Stimulated activated CD4-positive, alpha-beta T cell treated with anti-CD3 and anti-CD28 coated beads, TNF-alpha, amount 100 ng/mL, for 4 hours (primary cell): ENCODE measurements around the gene ECE1.
"Not testable (repeated sequence)": the region's sequence is repeated elsewhere in the genome, so short reads cannot be mapped to it uniquely, and the experiment has no call there.

Experiments
- DNase-seq, 3 experiments: peaks; one replicate each; pipeline ENCODE4 v3.0.0-alpha.2; 2020; ENCODE audit warnings: low read depth in 3 of 3

ECE1 gene

GRCh38 chr1:21229246-21230000, 60.8 kb downstream of the ECE1 start:
- DNase-seq = no peak

DNA sequence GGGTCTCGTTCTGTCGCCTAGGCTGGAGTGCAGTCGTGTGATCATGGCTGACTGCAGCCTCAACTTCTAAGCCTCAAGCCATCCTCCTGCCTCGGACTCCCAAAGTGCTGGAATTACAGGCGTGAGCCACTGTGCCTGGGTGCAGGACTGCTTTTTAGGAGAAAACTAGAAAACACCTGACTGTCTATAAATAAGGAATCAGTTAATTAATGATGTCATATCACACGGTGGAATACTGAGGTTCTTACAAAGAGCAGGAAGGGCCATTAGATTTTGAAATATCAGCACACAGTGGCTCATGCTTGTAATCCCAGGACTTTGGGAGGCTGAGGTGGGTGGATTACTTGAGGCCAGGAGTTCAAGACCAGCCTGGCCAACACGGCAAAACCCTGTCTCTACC, 62.0 kb downstream of the ECE1 start:
- DNase-seq = not testable (repeated sequence)

DNA sequence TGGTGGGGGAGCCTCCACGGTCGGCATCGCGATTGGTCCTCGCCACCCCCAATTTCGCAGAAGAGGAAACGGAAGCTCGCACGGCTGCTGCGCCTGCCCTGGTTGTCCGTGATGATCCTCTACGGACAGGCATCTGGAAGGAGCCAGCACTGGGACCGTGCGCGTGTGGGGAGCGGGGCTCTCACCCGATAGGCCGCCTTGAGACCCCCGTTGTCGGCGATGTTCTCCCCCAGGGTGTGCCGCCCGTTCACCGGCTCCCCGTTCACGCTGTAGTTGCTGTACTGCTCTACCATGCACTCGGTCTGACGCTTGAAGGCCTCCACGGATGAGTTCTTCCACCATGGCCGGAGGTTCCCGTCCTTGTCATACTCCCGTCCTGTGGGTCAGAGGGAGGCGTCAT, 65.2 kb downstream of the ECE1 start:
- DNase-seq = no peak

DNA sequence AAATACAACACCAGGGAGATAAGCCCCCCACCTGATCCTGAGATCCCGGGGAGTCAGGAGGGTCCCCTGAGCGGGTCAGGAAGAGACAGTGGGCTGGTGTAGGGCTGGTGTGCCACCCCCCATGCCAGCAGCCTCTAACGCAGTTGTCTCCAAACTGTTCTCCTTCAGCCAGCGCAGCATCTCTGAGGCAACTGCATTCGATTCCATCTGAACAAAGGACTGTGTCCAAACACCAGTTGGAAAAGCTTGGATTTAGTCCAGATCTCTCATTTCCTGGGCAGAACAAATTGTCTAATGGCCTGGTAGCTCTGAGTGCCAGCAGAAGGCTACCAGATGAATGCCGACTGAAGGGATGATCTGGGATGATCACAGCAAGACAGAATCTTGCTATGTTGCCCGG, 69.4 kb downstream of the ECE1 start:
- no peak for DNase-seq

DNA sequence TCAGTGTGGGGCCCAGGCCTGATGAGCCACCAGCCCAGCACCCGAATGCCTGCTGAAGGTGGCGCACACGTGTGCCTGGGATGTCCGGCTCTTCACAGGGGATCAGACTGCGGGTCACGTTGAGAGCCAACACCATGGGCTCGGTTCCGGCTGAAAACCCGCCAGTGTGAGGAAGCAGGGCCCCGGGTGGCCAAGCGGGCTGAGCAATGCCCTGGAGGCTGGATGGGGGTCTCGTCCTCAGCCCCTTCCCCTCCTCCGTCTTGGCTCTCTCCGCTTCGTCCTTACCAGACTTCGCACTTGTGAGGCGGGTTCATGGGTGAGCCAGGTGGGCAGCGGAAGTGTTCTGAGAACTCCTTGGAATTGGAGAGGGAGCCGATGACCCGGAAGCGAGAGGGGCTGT, 70.6 kb downstream of the ECE1 start:
- no peak for DNase-seq

GRCh38 chr1:21217812-21218596, 72.3 kb downstream of the ECE1 start:
- DNase-seq = no peak

GRCh38 chr1:21216835-21217811, 73.1 kb downstream of the ECE1 start:
- peak; percentile 35 to 48 (median 42) for DNase-seq

- DNase-seq = no peak
These were observed 78.1 kb downstream of the ECE1 start for GRCh38 chr1:21212126-21212525.

DNA sequence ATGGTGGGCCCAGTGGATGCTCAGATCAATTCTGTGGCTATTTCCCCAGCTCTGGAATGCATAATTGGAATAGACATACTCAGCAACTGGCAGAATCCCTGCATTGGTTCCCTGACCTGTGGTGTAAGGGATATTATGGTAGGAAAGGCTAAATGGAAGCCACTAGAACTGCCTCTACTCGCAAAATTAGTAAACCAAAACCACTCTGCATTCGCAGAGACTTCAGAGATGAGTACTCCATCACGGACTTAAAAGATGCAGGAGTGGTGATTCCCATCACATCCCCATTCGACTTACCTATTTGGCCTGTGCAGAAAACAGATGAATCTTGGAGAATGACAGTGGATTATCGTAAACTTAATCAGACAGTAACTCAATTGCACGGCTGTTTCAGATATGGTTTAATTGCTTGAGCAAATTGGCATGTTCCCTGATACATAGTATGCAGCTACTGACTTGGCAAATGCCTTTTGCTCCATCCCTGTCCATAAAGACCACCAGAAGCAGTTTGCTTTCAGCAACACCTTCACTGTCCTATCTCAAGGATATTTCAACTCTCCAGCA, 82.0 kb downstream of the ECE1 start:
- DNase-seq = not testable (repeated sequence)

GRCh38 chr1:21206117-21206516, 84.1 kb downstream of the ECE1 start:
- no peak for DNase-seq

DNA sequence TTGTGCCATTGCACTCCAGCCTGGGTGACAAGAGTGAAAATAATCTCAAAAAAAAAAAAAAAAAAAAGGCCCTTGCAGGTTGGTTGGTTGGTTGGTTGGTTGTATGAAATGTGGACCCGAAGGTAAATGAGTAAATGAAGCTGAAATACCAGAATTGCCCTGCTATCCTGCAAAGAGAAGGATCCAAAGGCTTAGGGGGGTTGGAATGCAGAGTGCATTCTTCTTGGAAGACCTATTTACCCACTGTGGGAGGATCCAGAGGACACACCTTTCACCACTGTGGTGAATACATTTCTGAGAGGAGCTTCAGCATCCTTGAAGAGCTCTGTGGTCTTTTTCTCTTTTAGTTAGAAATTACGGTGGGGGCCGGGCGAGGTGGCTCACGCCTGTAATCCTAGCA, 84.8 kb downstream of the ECE1 start:
- no peak for DNase-seq

DNA sequence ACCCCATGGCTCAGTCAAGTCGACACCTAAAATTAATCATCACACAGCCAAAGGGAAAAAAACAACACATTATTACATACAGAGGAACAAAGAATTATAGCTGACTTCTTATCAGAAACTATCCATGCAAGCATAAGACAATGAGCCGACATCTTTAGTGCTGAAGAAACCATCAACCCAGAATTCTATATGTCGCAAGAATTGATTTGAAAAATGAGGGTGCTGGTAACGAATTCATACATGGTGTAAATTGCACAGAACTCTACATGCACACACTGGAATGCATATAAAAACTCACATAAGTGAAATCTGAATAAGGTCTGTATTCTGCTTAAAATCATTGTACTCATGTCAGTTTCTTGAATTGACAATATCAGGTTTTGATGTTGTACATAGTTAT, 88.6 kb downstream of the ECE1 start:
- DNase-seq = no peak

- not testable (repeated sequence) for DNase-seq
These were observed 89.0 kb downstream of the ECE1 start for GRCh38 chr1:21201238-21201637.

DNA sequence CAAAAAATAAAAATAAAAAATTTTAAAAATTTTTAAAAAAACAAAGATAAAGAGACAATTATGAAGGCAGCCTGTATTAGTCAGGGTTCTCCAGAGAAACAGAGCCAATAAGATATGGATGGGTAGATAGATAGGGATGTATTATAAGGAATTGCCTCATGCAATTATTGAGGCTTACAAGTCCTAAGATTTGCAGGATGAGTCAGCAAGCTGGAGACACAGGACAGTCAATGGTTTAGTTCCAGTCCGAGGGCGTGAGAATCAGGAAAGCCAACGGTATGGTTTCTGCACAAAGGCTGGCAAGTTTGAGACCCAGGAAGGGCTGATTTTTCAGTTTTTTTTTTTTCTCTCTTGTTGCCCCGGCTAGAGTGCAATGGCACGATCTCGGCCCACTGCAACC, 89.5 kb downstream of the ECE1 start:
- no peak for DNase-seq

DNA sequence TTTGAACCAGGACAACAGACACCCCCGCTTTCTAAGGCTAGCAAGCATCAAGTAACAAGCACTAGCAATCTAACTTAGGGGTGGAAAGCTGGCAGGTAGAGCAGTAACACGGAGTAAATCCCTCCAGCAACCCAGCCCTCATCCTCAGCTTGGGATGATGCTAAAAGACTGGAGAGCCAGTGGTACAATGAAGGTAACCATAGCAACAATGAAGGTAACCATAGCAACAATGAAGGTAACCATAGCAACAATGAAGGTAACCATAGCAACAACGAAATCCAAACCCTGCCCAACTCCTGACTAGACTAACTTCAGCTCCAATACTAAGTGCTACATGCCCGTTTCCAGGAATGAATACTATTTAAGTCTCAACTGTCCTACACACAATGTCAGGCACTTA, 91.3 kb downstream of the ECE1 start:
- DNase-seq = no peak

GRCh38 chr1:21192871-21193270, 97.4 kb downstream of the ECE1 start:
- DNase-seq = no peak

DNA sequence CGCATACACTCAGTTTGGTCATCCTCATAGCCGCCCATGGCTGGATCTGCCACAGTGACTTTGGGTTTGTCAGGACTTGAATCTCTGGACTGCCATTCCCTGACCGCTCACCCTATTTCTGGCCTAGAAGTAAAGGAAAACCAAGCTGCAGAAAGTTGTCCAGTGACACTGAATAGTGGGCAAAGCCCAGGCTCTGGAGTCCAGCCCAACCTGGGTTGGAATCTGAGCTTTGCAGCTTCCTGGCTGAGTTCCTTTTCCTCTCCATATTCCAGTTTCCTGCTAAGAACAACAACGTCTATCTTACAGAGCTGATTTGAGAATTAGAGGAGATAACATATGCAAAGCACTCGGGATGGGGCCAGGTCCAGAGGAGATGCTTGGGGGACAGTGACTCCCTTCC, 98.0 kb downstream of the ECE1 start:
- no peak for DNase-seq

DNA sequence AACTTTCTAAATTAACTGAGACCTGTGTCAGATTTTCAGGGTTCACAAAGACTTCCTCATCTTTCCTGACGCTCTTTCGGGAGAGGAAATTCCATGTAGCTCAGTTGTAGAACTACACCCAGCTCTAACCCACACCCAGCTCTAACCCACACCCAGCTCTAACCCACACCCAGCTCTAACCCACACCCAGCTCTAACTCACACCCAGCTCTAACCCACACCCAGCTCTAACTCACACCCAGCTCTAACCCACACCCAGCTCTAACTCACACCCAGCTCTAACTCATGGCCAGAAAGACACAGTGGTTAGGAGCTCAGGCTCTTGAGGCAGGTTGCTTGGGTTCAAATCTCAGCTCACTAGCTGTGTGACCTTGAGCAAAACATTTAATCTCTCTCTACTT, 99.5 kb downstream of the ECE1 start:
- DNase-seq = not testable (repeated sequence)

GRCh38 chr1:21189906-21190500, 100.3 kb downstream of the ECE1 start:
- DNase-seq = no peak

- DNase-seq = no peak
These were observed 100.8 kb downstream of the ECE1 start for GRCh38 chr1:21189421-21189820.

DNA sequence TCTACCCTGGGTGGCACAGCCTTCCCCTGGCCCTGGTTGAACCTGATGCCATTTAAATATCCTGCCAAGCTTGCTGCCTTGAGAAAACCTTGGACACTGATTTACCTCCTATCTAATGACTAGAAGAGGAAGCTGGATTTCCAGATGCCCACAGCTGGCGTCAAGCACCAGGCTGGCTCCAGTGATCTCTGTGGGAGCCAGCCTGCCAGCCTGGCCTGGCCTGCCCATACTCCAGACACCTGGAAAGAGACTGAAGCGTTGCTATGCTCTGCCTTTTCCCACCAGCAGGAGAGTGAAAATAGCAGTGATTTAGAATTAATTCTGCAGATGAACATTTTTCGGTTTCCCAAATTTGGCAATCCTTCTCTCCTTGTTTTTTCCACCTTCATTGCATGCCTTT, 102.0 kb downstream of the ECE1 start:
- DNase-seq = no peak
